HG03196 (cell line): Measurements from ENCODE around the gene CSNK1G2.

Experiments used
- ATAC-seq: cut with Tn5 transposase; IDR thresholded peaks from one replicate; pipeline ENCODE4 v1.9.1; 2021; ENCODE audit not compliant: unreplicated experiment

CSNK1G2 gene

DNA sequence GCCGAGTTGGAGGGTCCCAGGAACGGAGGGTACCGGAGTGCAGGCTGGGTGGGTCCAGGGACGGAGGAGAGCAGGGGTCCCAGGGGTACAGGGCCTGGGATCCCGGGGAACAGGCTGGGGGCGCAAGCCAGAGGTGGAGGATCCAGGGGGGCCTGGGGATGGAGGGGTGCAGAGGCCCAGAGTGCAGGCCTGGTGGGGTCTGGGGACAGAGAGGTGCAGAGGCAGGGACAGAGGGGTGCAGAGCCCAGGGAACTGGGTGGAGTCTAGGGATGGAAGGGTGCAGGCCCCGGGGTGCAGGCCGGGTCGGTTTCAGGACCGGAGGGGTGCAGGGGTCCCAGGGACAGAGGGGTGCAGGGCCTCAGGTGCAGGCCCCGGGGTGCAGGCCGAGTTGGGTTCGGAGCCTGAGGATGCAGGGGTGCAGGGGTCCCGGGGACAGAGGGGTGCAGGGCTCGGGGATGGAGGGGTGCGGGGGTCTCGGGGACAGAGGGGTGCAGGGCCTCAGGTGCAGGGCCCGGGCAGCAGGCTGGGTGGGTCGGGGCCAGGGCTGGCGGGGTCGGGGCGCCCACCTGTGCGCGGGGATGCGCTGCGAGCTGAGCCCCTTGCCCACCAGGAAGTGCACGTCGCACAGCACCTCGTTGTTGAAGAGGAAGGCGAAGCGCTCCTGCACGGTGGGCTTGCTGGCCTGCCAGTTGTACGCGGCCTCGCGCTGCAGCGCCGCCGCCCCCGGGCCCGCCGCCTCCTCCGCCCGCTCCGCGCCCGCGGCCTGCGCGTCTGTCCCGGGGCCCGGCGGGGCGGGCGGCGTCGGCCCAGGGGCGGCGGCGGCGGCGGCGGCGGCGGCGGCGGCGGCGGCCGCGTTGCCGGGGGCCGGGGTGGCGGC lies 74.0 kb downstream of the CSNK1G2 start:
- ATAC-seq: no peak

DNA sequence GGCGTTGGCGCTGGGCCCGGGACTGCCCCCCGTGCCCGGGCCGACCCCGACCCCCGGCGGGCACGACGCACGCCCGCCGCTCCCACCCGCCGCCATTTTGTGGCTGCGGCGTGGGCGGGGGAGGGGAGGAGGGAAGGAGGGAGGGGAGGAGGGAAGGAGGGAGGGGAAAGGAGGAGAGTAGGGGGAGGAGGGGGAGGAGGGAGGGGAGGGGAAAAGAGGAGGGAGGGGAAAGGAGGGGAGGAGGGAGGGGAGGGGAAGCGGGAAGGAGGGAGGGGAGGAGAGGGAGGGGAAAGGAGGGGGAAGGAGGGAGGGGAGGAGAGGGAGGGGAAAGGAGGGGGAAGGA lies 74.6 kb downstream of the CSNK1G2 start, which contains the start of gene BTBD2:
Gene BTBD2, minus strand, starts transcription at position 107 of the 343 bp plus-strand sequence. Its CDS starts 11 bp downstream, at position 96.
- ATAC-seq: no peak

DNA sequence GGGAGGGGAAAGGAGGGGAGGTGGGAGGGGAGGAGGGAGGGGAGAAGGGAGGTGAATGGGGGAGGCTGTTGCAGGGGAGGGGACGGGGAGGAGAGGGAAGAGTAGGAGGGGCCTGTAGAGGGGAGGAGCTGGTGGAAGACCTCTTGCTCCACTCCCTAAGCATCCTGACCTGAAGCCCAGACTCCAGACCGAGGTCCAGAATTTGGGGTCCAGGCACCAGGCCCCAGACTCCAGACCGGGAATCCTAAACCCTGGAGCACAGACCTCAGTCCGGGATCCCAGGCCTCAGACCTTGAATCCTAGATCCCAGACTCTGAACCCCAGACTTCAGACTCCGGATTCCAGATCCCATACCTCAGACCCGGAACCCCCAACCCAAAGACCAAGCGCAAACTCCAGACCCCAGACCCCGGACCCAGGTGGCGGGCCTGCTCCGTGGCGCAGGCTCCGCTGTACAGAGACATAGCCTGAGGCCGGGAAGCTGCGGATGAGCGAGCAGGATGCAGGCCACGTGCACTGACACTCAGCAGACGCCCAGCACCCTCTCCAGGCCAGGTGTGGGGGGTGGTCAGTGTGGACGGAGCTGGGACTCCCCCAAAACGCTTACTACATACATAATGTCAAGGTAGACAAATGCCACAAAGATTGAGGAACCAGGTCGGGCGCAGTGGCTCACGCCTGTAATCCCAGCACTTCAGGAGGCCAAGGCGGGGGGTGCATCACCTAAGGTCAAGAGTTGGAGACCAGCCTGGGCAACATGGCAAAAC lies 75.3 kb downstream of the CSNK1G2 start:
- ATAC-seq: no peak

DNA sequence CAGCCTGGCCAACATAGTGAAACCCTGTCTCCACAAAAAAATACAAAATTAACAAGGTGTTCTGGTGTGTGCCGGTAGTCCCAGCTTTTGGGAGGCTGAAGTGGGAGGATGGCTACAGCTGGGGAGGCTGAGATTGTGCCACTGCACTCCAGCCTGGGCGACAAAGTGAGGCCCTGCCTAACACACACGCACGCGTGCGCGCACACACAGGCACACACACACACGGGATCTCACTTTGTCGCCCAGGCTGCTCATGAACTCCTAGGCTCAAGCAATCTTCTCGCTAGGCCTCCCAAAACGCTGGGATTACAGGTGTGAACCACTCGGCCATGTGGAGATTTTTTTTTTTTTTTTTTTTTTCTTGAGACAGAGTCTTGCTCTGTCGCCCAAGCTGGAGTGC lies 77.8 kb downstream of the CSNK1G2 start:
- ATAC-seq: no peak

DNA sequence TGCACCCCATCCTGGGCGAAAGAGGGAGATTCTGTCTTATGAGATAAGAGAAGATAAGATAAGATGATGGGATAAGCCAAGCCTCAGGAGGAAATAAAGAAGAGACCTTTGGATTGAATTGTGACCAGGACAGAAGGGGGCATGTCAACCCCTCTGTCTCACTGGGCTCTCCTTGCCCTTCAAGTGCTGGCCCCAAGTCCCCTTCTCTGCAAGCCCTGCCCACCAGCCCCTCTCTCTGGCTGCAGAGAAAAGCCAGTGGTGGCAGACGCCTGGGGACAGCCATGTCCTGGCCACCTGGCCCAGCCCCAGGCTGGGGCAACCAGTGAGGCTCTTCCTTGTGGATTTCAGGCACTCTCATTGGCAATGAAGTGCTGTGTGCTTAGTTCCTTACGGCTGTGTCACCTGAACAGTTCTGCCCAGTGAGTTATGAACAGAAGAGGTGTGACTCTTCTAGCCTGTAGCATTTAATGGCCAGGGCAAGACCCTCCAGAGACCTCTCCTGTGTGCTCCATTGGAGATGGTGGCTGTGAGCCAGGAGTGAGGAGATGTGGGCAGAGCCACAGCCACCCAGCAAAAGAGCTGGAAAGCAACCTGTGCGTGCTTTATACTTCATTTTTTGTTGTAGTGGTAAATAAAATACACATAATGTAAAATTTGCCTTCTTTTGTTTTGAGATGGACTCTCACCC lies 80.6 kb downstream of the CSNK1G2 start:
- ATAC-seq: no peak

DNA sequence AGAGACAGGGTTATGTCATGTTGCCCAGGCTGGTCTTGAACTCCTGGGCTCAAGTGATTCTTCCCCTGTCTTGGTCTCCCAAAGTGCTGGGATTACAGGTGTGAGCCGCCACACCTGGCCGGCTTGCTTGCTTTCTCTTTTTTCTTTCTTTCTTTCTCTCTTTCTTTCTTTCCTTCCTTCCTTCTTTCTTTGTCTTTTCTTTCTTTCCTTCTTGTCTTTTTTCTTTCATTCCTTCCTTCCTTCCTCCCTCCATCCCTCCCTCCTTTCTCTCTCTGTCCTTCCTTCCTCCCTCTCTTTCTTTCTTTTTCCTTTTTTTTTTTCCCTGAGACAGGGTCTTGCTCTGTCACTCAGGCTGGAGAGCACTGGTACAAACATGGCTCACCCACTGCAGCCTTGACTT lies 81.3 kb downstream of the CSNK1G2 start:
- no peak for ATAC-seq

DNA sequence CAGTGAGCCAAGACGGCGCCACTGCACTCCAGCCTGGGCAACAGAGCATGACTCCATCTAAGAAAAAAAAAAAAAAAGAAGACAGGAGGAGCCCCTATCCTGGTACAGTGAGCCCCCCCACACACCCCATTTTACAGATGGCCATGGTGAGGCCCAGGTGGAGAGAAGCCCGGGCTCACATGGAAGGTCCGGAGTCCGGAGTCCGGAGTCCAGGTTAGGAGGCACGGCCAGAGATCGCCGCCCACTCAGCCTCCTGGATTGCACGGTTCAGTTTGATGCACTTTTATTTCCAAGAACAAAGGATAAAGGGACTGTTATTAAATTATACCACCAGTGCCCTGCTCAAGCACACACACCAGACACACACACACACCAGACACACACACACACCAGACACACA lies 85.8 kb downstream of the CSNK1G2 start:
- no peak for ATAC-seq

DNA sequence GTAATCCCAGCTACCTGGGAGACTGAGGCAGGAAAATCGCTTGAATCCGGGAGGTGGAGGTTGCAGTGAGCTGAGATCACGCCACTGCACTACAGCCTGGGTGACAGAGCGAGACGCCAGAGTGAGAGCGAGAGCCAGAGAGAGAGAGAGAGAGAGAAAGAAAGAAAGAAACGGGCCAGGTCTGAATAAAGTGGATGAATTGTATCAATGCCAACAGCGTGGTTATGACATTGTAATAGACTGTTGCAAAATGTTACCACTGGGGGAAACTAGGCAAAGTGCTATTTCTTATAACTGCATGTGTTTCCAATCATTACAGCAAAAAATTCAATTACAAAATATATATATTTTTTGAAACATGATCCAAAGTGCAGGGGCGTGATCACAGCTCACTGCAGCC lies 86.4 kb downstream of the CSNK1G2 start:
- no peak for ATAC-seq
